Measurements from ENCODE around the gene SLC35G2.

SLC35G2 gene

DNA sequence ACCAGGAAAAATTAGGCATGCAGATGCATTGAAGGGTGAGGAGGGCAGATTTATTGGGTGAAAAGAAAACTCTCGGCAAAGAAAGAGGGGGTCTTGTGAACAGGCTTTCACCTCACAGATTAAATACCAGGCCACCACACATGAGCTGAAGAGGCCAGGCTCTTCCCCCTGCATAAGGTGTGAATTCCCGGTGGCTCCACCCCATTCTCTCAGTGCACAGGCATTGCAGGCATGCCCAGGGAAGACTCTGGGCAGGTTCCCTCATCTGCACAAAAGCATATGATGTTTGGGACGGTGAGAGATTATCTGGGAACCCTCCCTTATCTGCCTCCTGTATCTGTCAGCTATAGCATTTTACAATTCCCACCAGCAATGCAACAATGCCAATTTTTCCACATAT is 7.2 kb upstream of the SLC35G2 start:
- DNase-seq (no peak), ATAC-seq (replicated peaks) (no peak)
- H3K27ac Mint-ChIP-seq, result no peak overlapping the region
- no peaks in the 10 kb centered on the region for H3K36me3 Mint-ChIP-seq
- peaks cover 0 to 2% of the 10 kb centered on the region in 2 donors for H3K9me3 Mint-ChIP-seq
- no peak overlapping the region for H3K4me3 Mint-ChIP-seq
- H3K27me3 Mint-ChIP-seq, result peaks cover 5% of the 10 kb centered on the region in 2 donors
- H3K4me1 Mint-ChIP-seq, result no peaks in the 10 kb centered on the region

DNA sequence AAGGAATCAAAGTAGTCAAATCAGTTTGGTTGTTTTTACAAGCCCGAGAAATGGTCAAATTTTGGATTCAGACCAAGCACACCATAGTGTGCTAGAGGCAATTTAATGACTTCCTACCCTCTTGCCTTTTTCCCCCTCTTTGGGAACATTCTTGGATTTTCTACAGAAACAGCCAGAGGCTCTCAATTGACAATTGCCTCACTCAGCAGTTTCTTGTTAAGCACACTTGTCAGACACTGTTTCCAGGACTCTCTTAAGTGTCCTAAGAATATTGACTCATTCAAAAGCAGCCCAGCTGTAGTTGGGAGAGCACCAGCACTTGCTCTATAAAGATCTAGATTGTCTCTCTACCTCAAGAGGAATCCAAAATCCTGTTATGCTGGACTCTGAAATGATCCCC is 1.5 kb upstream of the SLC35G2 start:
- ATAC-seq (replicated peaks) (no peak), DNase-seq (no peak)
- Mint-ChIP-seq H3K27ac (no peak overlapping the region), H3K4me3 (peak overlapping the region in 1 of 2 donors; percentile 85), H3K9me3 (peaks cover under 1 to 3% of the 10 kb centered on the region in 2 donors), H3K36me3 (peaks cover 3 to 6% of the 10 kb centered on the region in 2 donors), H3K4me1 (peaks cover 11 to 25% of the 10 kb centered on the region in 2 donors), H3K27me3 (peaks cover 44 to 46% of the 10 kb centered on the region in 2 donors)

DNA sequence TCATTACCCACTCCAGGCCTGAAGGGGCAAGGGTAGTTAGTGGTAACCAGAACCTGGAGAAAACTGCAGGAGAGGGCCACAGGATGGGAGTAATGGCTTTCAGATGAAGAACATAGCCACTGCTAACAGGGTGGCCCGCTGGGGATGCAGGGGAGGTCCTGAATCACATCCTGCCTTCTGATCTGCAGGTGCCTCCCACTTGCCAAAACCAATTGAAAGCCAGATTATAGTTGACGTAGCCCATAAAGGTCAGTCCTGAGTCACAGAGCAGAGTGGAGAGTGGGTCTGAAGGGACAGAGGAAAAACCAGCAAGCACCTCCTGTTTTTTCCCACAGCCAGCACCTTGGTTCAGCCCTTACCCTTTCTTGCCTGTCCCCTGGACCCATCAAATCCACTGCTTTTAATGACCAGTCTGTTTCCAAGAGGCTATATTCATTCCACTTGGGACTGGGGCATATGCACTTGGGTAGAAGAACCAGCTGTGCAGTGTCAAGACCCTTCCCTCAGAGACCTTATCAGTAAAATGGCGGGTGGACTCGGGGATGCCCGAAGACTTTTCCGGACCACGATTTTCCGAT is 646 bp upstream of the SLC35G2 start:
- H3K36me3 Mint-ChIP-seq, result peaks cover 7 to 12% of the 10 kb centered on the region in 2 donors
- peak overlapping the region; percentile 83 for H3K27ac Mint-ChIP-seq
- peak overlapping the region; percentile 85 to 94 for H3K4me3 Mint-ChIP-seq
- DNase-seq (peak; percentile 26), ATAC-seq (replicated peaks) (peak; percentile 83 to 85)
- H3K27me3 Mint-ChIP-seq, result peaks cover 52% of the 10 kb centered on the region in 2 donors
- H3K4me1 Mint-ChIP-seq, result peaks cover 11 to 25% of the 10 kb centered on the region in 2 donors
- peaks cover 5% of the 10 kb centered on the region in 2 donors for H3K9me3 Mint-ChIP-seq

DNA sequence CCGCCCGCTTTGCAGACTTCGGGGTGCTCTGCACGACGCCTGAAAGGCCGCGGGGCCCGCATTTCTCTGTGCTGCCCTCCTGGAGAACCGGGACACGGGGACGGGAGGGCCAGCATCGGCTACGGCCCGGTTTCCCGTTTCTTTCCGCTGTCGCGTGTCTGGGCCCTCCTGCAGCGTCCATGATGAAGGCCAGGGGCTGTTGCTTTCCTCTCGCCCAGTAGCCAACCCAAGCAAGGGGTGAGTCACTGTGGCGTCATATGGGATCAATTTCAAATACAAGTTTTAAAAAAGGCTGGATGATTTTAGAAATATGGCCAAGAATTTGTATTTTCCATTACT is 435 bp downstream of the SLC35G2 start:
- peak; percentile 47 to 49 for ATAC-seq (replicated peaks)
- Mint-ChIP-seq H3K4me3 (peak overlapping the region; percentile 85 to 94), H3K4me1 (peaks cover 11 to 25% of the 10 kb centered on the region in 2 donors), H3K27me3 (peaks cover 59 to 61% of the 10 kb centered on the region in 2 donors), H3K36me3 (peaks cover 7 to 13% of the 10 kb centered on the region in 2 donors), H3K9me3 (peaks cover 8% of the 10 kb centered on the region in 2 donors), H3K27ac (peak overlapping the region; percentile 56)
- no peak for DNase-seq

DNA sequence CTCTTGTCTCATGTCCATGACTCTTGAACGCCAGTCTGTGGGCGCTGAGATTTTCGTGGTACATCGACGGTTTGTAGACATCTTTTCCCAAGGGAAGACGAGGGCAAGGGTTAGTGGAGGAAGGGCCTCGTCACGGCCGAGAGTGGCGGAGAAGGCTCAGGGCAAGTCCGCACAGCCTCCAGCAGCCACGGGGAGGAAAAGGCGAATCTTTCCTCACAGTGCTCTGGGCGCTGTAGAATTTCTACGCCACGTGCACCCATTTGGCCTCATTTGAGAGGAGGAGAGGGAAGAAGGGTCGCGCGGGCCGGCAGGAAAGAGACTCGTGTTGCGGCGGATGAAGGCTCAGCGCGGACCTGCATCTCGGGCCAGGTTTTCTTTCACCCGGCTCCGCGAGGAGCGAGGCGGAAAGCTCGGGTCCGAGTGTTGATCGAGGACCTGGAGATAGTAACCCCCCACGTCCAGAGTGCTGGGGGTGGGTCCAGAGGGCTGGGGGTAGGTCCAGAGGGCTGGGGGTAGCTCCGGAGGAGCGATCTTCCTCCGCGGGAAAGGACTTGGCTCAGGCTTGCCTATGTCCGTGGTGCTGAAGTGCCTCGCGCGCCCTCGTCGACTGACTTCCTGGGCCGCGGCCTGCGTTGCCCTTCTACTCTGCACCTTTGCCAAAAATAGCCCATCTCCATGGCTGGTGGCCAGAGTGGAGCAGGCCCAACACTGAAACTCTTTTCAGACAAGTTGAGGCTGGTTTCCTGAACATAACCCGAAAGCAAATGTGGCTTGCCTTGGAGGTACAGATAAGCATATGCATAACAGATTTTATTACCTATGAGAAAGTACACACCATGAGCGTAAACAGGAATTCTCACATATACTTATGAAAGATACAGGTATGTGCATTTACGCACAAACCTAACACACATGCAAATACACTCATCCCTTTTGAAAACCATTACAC is 1.1 kb downstream of the SLC35G2 start:
- H3K4me3 Mint-ChIP-seq, result peak overlapping the region; percentile 85 to 94
- peaks cover 9% of the 10 kb centered on the region in 2 donors for H3K9me3 Mint-ChIP-seq
- DNase-seq (peak; percentile 1), ATAC-seq (replicated peaks) (peak; percentile 31 to 48)
- H3K27ac Mint-ChIP-seq, result peak overlapping the region; percentile 56
- peaks cover 65% of the 10 kb centered on the region in 2 donors for H3K27me3 Mint-ChIP-seq
- H3K36me3 Mint-ChIP-seq, result peaks cover 7 to 13% of the 10 kb centered on the region in 2 donors
- H3K4me1 Mint-ChIP-seq, result peaks cover 11 to 25% of the 10 kb centered on the region in 2 donors

DNA sequence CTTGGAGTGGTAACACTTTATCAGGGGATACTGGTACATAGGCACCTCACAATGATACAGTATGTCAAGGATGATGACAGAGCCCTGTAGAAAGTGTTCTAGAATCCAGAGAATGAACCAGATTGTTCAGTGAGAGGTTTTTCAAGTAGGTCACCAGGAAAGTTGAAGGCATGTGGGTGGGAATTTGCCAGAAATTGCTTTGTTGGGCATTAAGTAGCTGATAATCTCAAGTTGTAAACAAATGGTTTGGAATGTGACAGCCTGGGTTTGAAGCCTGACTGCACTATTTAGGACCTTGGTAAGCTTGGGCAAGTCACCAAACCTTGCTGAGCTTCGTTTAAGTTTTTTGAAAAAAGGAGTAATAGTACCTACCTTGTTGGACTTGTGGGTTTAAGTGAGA is 12.5 kb downstream of the SLC35G2 start:
- peaks cover 4 to 7% of the 10 kb centered on the region in 2 donors for H3K36me3 Mint-ChIP-seq
- peaks cover 39 to 49% of the 10 kb centered on the region in 2 donors for H3K27me3 Mint-ChIP-seq
- H3K4me1 Mint-ChIP-seq, result peaks cover 0 to 7% of the 10 kb centered on the region in 2 donors
- ATAC-seq (replicated peaks) (no peak), DNase-seq (no peak)
- peaks cover 13 to 20% of the 10 kb centered on the region in 2 donors for H3K9me3 Mint-ChIP-seq
- no peak overlapping the region for H3K4me3 Mint-ChIP-seq
- no peak overlapping the region for H3K27ac Mint-ChIP-seq

DNA sequence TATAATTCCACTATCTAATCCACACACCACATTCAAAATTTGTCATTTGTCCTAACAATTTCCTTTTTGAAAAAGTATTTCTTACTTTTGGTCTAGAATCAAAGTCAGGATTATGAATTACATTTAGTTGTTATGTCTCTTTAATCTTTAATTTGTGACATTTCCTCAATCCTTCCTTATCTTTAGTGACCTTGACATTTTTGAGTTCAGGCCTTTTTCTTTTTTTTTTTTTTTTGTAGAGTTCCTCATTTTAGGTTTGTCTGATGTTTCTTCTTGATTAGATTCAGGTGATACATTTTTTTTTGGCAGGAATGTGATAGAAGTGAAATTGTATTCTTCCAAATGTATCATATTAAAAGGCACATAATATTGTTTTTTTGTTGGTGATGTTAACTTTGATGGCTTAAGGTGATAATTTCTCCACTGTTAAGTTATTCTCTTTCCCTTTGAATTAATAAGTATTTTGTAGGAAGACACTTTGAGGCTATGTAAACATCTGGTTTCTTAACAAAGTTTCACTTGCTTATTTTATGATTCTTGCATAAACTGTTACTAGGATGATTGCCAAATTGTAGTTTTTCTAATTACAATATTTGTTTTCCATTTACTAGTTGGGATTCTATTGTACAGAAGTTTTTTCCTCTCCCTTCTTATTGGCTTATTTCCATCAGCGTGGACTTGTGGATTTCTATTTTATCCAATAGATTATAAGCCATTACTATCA is 16.3 kb downstream of the SLC35G2 start:
- no peak for DNase-seq
- H3K9me3 Mint-ChIP-seq, result peaks cover 0 to 5% of the 10 kb centered on the region in 2 donors
- H3K27ac Mint-ChIP-seq, result no peak overlapping the region
- H3K36me3 Mint-ChIP-seq, result peaks cover 3 to 16% of the 10 kb centered on the region in 2 donors
- H3K4me1 Mint-ChIP-seq, result peaks cover 0 to 7% of the 10 kb centered on the region in 2 donors
- ATAC-seq (replicated peaks), result no peak
- peaks cover 22 to 24% of the 10 kb centered on the region in 2 donors for H3K27me3 Mint-ChIP-seq
- no peak overlapping the region for H3K4me3 Mint-ChIP-seq

DNA sequence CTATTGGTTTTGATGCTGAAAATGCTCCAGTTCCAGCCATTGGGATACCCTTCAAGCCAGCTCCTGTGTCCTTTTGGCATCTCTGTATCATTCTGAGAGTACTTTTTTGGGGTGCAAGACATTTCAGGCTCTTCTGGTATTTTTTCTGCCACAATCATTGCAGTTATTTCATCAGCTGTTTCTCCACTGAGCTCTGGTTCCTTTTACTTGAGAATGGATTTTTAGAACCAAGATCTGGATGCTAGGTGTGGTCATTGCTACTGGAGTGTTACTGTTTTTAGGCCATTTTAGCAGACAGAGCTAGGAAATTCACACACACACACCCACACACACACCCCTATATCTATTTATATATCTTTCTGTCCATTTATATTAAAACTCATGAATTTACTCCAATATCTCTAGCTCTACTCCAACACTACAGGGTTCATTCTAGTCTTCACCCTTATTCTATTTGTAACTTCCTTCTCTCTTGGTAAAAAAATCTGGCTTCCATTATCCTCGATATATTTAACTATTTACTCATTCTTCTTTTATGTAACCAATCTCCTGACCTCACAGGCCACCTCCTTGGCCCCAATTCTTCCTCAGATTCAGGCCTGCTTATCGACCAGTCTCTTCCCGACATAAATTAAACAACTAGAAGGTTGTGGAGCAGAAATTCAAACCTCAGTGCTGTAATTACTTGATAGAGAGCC is 17.0 kb downstream of the SLC35G2 start:
- no peak overlapping the region for H3K27ac Mint-ChIP-seq
- no peak for DNase-seq
- no peak for ATAC-seq (replicated peaks)
- peaks cover 15 to 18% of the 10 kb centered on the region in 2 donors for H3K27me3 Mint-ChIP-seq
- H3K36me3 Mint-ChIP-seq, result peaks cover 5 to 19% of the 10 kb centered on the region in 2 donors
- peaks cover 0 to 3% of the 10 kb centered on the region in 2 donors for H3K9me3 Mint-ChIP-seq
- H3K4me3 Mint-ChIP-seq, result no peak overlapping the region
- H3K4me1 Mint-ChIP-seq, result peaks cover 2 to 7% of the 10 kb centered on the region in 2 donors

DNA sequence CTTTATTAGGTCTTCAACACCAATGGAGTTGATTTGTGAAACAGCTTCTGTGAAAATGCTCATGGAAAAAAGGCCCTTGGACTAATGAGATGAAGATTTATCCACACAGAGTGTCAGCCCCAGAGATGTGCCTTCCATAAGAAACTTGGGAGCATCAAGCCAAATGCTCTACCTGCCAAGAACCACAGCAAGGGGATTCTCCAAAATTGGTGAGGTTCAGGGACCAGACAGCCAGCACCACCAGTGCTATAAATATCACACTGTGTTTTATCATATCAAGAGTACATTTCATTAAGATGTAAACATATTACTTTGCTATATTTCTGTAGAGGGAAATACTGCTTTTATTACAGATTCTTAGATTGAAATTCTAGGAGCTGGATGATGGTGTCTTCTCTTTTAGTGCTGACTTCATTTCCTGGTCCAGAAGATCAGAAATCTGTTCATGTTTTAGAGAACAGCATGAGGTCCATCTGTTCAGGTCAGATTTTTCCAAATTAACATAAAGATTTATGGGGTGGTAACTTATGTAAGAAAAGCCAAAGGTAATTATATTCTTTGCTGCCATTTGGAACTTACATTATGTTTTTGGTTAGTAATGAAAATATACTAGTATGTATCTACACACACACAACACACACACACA is 17.7 kb downstream of the SLC35G2 start:
- peaks cover 0 to 3% of the 10 kb centered on the region in 2 donors for H3K9me3 Mint-ChIP-seq
- H3K27me3 Mint-ChIP-seq, result peaks cover 9 to 11% of the 10 kb centered on the region in 2 donors
- no peak overlapping the region for H3K4me3 Mint-ChIP-seq
- no peak overlapping the region for H3K27ac Mint-ChIP-seq
- no peak for ATAC-seq (replicated peaks)
- H3K36me3 Mint-ChIP-seq, result peaks cover 5 to 19% of the 10 kb centered on the region in 2 donors
- no peak for DNase-seq
- peaks cover 2 to 7% of the 10 kb centered on the region in 2 donors for H3K4me1 Mint-ChIP-seq

DNA sequence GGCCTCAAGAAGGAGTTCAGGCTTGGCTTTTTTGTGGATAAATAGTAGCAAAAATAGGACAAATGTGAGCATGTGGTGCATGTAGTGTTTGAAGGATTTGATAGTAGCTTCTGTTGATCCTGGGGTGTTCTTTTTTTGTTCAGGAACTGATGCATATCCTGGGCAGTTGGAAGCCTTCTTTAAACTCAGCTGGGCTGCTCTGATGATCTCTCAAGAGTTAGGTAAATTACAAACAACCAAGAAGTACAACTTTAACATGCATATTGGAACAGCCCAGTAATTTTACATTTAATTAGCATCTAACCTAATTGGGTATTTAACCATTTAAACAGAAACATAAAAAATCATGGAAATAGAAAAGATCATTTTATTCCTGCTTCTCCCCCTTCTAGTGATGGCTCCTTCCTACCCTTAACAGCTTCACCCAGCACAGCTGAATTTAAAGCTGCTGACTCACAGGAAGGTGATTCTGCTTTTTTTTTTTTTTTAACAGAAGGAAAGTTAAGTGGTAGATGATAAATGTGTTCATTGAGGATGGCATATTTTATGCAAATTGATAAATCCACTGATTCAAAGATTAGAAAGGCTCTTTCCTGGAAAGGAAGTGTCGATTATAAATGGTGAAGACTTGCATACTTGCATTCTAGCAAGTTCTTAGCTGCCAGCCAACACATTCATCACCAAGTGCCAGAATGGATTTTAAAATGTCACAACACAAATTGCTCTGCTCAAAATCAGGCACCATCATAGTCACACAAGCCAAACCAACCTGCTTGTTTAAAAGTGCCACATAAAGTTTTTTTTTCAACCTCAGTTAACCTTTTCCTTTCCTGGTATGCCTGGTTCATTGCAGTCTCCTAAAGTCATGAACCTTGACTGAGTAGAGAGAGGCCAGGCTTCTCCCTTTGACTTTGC is 20.0 kb downstream of the SLC35G2 start:
- Mint-ChIP-seq H3K9me3 (no peaks in the 10 kb centered on the region), H3K4me3 (no peak overlapping the region), H3K36me3 (peaks cover 17 to 30% of the 10 kb centered on the region in 2 donors), H3K27ac (no peak overlapping the region), H3K27me3 (no peaks in the 10 kb centered on the region), H3K4me1 (peaks cover 2 to 7% of the 10 kb centered on the region in 2 donors)
- DNase-seq, result no peak
- ATAC-seq (replicated peaks), result no peak

DNA sequence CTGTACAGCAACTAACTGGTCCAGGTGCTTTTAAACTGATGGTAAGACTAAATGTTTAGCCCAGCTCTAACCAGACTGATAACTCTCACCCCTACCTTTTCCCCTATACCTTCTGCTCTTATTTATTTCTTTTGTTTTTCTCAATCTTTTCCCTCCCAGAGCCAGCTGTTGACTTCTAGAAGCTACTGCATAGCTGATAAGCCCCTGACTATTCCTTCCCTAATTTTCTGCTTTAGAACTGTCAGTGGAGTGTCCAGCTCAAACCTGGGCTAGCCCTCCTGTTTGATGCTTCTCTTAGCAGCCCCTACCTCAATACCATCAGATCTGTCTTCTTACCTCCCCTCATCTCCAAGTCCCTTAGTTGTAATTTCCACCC is 20.6 kb downstream of the SLC35G2 start:
- H3K9me3 Mint-ChIP-seq, result no peaks in the 10 kb centered on the region
- no peak overlapping the region for H3K27ac Mint-ChIP-seq
- DNase-seq (no peak), ATAC-seq (replicated peaks) (no peak)
- peaks cover 20 to 31% of the 10 kb centered on the region in 2 donors for H3K36me3 Mint-ChIP-seq
- H3K4me3 Mint-ChIP-seq, result no peak overlapping the region
- H3K4me1 Mint-ChIP-seq, result peaks cover 2 to 7% of the 10 kb centered on the region in 2 donors
- no peaks in the 10 kb centered on the region for H3K27me3 Mint-ChIP-seq

DNA sequence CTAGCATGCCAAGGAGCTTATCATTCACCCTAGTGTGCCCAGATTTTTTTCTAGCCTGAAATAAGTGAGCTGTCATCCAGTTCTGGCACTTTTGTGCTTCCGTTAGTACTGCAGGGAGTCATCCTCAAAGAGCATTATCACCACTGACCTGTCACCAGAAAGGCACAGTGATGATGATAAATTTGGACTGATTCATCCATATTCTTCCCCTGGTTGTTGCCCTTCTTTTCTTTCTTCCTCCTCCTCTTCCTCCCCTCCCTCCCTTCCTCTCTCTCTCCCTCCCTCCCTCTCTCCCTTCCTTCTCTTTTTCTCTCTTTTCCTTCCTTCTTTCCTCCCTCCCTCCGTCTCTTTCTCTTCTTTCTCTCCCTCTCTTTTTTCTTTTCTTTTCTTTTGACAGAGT is 21.3 kb downstream of the SLC35G2 start:
- DNase-seq (no peak), ATAC-seq (replicated peaks) (no peak)
- no peaks in the 10 kb centered on the region for H3K9me3 Mint-ChIP-seq
- H3K4me3 Mint-ChIP-seq, result no peak overlapping the region
- no peak overlapping the region for H3K27ac Mint-ChIP-seq
- H3K36me3 Mint-ChIP-seq, result peaks cover 22 to 34% of the 10 kb centered on the region in 2 donors
- H3K4me1 Mint-ChIP-seq, result peaks cover 2% of the 10 kb centered on the region in 2 donors
- no peaks in the 10 kb centered on the region for H3K27me3 Mint-ChIP-seq

Measured in stimulated activated naive B cell treated with anti-CD40 and anti-IgM and Interleukin-4, amounts not matched to agents 10 μg/mL and 1 μg/mL and 100 μg/mL, for 72 hours (primary cell).